NCI-H446 treated with DMSO at 0.1 percent for 48 hours (cell line): ENCODE data around the gene WNT5A.
"Not testable (repeated sequence)": the region's sequence is repeated elsewhere in the genome, so short reads cannot be mapped to it uniquely, and the experiment has no call there.

ENCODE experiments used
- DNase-seq: peaks from one replicate; lab custom pipeline; 2025; lab: John Stamatoyannopoulos, UW

The WNT5A gene

GRCh38 chr3:55505776-55506175 is 18.7 kb upstream of the WNT5A start:
- DNase-seq: no peak

GRCh38 chr3:55505102-55505501 is 18.0 kb upstream of the WNT5A start:
- not testable (repeated sequence) for DNase-seq

GRCh38 chr3:55501905-55502304 is 14.8 kb upstream of the WNT5A start:
- DNase-seq: no peak

- DNase-seq: no peak
These were observed 13.6 kb upstream of the WNT5A start for GRCh38 chr3:55500555-55501330.

DNA sequence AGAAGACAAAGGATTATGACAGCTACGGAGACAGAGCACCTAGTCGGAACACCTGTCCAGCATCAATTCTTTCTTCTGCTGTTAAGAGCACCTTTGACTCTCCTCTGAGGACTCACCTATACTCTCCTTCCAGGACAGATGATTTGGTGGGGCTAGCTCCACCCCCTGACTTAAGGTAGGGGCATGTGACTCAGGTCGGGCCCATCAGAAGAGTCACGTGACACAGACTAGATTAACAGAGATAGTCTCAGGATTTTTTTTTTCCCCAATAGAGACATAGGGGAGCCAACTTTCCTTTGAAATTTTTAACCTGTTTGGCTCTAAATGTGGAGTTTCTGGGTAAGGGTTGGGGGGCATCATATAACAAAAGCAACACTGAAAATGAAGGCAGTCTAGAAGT is 11.4 kb upstream of the WNT5A start:
- no peak for DNase-seq

GRCh38 chr3:55497250-55497649 is 10.1 kb upstream of the WNT5A start:
- peak; percentile 14 for DNase-seq

GRCh38 chr3:55494976-55495375 is 7.9 kb upstream of the WNT5A start:
- no peak for DNase-seq

DNA sequence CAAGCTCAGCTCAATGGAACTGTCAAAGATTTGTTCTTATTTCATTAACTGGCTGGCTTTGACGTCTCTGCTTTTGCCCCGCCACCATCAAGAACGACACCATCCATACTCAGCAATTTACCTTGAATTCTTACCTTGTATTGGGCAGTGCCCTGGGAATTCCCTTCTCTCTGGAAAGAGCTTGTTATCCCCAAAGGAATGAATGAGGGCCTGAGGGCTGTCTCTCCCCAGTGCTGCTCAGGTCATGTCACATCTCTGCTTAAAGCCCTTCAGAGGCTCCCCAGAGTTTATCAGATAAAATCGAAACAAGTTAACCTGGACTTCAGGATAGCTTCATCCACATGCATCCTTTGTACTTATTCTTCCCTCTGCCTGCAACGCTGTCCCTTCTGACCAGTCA is 5.9 kb upstream of the WNT5A start:
- DNase-seq: no peak

DNA sequence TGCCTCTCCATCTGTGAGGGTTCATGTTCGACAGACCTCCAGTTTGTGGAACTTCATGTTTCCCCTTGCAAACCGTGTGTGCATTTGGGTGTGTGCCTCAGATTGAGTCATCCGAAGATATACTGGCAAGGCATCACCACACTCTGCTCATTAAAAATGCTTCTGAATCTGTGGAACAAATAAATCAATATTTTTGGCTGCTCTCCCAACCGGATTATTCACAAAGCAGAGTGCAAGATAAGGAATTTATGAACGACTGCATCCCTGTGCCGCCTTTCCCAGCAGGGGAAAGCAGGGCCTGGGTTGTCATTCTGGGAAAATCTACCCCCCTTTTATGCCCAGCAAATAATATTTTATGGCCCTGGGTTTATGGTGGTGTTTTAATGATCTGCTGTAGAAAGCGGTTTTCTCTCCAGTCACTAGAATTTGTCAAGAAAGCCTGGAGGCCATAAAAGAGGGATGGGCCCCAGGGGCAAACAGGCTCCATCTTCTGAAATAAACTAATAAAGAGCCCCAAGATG is 4.2 kb upstream of the WNT5A start:
- peak; percentile 95 for DNase-seq

DNA sequence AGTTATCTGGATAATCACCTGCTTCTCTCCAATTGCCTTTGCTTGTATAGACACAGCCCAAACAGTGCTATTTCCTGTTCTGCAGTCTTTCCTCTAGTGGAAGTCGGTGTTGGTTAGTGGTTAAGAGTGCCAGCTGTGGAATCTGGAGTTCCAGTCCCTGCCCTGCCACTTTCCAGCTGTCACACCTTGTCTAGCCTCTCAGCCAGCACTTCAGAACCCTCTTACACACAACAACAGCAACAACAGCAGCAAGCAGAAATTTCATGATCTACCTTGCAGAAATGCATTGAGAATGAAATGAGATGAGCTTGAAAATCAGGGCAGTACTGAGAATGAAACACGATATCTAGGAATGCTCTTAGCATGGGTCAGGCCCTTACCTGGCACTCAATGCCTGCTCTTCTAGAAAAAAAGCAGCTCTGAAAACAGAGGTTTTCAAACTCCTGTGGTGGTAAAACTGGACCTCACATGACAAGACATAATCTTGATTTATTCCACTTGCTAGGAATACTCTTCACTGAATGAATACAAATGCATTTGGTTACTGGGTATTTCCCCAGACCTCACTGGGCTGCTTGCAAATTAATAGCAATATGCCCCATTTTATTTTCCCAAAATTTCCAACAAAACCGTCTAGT is 3.3 kb upstream of the WNT5A start:
- no peak for DNase-seq

- DNase-seq: no peak
These were observed 2.7 kb upstream of the WNT5A start for GRCh38 chr3:55489798-55490132.

GRCh38 chr3:55488398-55489055 is 1.4 kb upstream of the WNT5A start:
- no peak for DNase-seq

- DNase-seq: no peak
These were observed 505 bp upstream of the WNT5A start for GRCh38 chr3:55487381-55488241.

DNA sequence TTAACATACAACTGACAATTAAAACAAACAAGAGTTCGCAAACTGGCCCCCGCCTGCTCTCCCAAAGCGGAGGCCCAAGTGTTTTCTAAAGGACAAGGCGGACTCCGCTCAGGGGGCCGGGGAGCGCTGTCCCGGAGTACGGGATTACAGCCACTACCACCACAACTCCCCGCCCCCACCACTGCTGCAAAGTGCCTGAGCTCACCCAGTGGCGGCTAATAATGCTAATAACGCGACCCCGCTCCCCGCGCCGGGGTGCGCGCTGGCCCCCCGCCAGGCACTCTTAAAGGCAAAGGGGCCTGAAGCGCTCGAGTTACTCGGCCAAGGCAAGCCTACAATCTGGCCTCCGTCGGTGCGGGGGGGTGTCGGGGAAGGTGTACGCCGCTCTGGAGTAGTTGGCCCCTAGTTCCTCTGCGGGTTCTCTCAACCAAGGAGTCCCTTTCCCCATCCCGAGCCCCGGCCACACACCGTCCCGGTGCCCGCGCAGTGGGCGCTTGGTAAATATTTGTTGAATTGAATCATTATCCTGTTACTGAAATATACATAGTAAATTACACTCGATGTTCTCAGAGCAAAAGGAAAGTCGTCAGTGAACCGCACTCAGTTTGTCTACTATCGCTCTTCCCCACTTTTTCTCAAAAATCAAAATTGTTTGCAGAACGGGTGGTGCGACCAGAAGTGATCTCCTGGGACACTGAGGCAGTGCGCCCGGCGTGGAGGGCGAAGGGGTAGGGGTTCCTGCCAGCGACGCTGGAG is 827 bp downstream of the WNT5A start:
- no peak for DNase-seq

DNA sequence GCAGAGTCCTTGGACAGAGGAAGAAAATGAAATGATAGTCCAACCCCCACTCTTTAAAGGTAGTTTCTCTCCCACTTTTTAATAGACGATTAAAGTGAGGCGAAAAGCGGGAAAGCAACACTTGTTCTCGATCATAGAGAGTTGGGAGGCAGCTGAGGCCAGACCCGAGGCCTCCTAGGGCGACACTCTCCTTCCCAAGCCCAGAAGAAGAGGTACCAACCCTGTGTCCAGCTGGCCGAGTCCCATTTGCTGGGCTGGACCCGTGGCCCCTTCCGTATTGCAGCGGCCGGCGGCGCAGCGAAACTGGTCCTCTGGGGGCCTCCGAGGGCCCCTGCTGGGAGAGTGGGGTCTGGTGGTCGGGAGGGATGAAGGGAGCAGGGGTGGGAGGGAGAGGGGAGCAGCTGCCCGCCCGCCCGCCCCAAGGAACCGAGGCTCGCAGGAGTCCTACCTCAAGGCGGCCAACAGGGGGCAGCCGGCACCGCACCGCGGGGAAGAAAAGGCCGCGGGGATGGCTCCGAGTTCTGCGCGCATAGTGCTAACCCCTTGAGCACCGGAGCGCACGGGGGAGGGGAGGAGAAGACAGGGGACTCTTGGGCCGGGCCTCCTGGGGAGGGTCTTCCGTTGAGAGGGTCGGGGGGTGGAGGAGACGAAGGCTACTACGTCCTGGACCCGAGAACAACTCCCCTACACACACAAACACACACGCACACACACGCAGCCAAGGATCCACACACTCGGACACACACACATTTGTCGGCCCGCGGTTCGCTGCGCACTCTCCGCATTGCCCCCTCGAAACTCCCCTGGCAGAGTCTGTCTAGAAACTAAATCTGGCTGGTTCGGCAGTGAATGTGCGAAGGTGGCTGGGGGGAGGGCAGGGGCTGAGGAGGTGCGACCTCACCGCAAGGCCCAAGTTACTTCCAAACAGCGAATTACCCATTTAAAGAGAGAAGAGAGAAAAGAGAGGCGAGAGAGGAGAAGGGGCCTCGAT is 2.0 kb downstream of the WNT5A start:
- peak; percentile 13 for DNase-seq

DNA sequence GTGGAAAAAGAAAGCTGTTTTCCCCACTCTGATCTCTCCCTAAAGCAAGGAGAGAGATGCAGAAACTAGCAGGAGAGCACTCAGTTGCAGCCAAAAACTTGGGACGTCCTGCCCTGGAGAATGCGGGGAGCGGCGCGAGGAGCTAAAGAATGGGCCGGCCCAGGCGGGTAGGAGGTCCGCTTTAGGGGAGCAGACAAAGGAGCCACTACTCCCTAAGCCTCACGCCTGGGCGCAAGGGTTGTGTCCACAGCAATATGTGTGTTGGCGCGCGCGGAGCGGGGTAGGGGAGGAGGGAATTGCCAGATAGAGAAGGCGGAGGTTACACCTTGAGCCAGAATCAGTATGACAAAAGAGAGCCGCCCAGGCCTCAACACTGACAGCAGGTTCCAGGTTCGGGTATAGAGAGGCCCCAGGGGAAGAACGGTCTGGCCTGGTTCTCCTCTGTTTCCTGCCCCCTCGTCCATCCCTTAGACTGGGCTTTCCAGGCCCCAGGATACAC is 2.9 kb downstream of the WNT5A start:
- DNase-seq: no peak

DNA sequence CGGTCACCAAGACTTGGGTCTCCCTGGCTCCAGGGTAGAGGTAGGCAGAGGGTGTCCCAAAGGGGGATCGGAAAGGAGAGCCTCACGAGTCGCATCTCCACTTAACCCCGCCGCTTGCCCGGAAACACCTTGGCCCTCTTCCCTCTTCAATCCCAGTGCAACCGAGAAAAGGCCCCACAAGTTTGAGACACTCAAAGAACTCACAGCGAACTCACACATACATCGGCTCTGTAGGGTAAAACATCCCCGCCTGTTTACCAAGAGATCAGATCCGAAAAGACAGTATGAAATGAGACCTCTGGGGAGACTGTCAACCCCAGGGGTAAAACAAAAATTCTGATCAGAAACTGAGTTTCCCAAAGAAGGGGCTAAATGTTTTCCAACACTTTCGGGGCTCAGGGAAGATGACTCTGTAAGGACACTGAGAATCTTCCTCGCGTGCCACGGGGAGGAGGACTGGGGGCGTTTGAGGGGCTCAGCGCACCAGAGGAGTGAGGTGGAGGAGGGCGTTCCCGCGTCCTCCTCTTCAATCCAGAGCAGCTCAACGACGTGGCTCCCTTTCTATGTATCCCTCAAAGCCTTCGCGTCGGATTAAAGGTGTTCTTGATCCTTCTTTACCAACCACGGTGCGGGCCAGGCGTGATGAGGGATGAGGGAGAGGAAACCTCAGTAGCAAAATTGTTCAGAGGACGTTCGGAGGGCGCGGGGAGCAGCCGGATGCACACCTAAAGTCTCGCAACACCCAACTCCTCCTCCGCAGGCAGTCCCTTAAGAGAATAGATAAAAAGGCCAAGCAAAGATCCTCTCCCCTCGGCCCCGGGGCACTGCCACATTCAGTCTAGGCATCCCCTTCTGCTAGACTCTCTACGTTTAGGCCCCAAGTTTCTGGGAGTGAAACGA is 3.7 kb downstream of the WNT5A start:
- no peak for DNase-seq

DNA sequence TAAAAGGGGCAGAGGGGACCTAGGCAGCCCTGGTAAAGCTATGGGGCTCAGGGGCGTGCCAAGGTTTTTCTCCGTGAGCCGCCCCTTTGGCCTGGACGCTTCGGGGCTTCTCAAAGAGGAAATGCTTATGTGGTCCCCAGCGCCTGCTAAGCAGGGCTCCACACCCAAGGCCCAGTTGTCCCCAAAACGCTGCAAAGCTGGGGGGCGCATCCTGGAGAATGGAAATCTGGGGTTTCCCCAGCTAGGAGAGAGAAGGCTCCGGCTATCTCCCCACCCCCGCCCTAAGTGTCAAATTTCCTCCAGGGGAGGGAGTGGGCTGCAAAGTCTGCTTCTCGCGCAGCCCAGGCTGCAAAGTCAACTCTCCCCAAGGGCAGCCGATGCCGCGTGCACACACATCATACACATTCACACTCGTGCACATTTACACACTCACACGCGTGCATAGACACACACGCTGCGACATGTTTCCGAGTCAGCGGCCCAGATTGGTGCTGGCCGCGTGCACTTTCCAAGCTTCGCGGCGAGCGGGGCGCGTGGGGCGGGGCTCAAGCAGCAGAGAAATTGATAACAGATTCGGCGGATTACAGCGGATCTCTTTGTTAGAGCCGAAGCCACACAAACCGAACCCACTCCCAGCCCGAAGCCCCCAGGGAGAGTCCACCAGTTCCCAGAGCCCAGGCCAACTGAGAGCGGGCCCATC is 4.5 kb downstream of the WNT5A start:
- DNase-seq: no peak
